ENCODE results near the gene TRIM26.
"Not testable (repeated sequence)": the region's sequence is repeated elsewhere in the genome, so short reads cannot be mapped to it uniquely, and the experiment has no call there.

TRIM26 gene

GRCh38 chr6:30168741-30169140 lies 44.5 kb downstream of the TRIM26 start:
- DNase-seq: no peak

- no peak for DNase-seq
Measured at GRCh38 chr6:30167101-30167500, 46.1 kb downstream of the TRIM26 start.

GRCh38 chr6:30165238-30165637 lies 48.0 kb downstream of the TRIM26 start:
- not testable (repeated sequence) for DNase-seq

GRCh38 chr6:30164714-30165113 lies 48.5 kb downstream of the TRIM26 start:
- DNase-seq: no peak

GRCh38 chr6:30163918-30164654 lies 49.1 kb downstream of the TRIM26 start:
- no peak for DNase-seq

- no peak for DNase-seq
Measured at GRCh38 chr6:30163090-30163917, 49.9 kb downstream of the TRIM26 start, which contains the start of gene TRIM15. TSS of gene TRIM15 (plus strand) at chr6:30163546. CDS start at chr6:30163685, 139 bp downstream.

GRCh38 chr6:30162265-30163089 lies 50.7 kb downstream of the TRIM26 start:
- DNase-seq: no peak

- no peak for DNase-seq
Measured at GRCh38 chr6:30160785-30161531, 52.2 kb downstream of the TRIM26 start, which contains the start of gene TRIM10. TSS of gene TRIM10 (minus strand) at chr6:30161211. CDS start at chr6:30160858, 353 bp downstream.

- DNase-seq: no peak
Measured at GRCh38 chr6:30160008-30160784, 53.0 kb downstream of the TRIM26 start.

GRCh38 chr6:30158475-30159040 lies 54.6 kb downstream of the TRIM26 start:
- DNase-seq: no peak

- DNase-seq: no peak
Measured at GRCh38 chr6:30157999-30158398, 55.2 kb downstream of the TRIM26 start.

GRCh38 chr6:30157581-30157980 lies 55.6 kb downstream of the TRIM26 start:
- DNase-seq: no peak

GRCh38 chr6:30156774-30157173 lies 56.4 kb downstream of the TRIM26 start:
- no peak for DNase-seq

- no peak for DNase-seq
Measured at GRCh38 chr6:30156262-30156599, 57.0 kb downstream of the TRIM26 start.

GRCh38 chr6:30155520-30156261 lies 57.5 kb downstream of the TRIM26 start:
- DNase-seq: no peak

- DNase-seq: no peak
Measured at GRCh38 chr6:30154709-30155519, 58.3 kb downstream of the TRIM26 start.

- no peak for DNase-seq
Measured at GRCh38 chr6:30154061-30154460, 59.1 kb downstream of the TRIM26 start.

GRCh38 chr6:30152910-30153610 lies 60.1 kb downstream of the TRIM26 start:
- no peak for DNase-seq
